Endothelial cell of umbilical vein (primary cell): ENCODE data around the gene USB1. TPM values are rescaled to one million over a fixed set of nuclear protein-coding genes. Genes with fewer than 3 reads are reported as not detected.
A peak's percentile ranks its signal among the peaks of the same experiment; 100 is the strongest.

Experiments
- BruUV-seq: library from RNA; stranded (reverse); fragments of 400-500 nt; replicated peaks from 2 replicates; lab custom pipeline; 2021; lab: Mats Ljungman, UMichigan
- CTCF ChIA-PET: fragments of 300-600, 350-600 bp; sonication (Branson Sonifier 250); formaldehyde crosslinking; loops from one replicate; lab custom pipeline; 2021; ENCODE audit warnings: antibody characterized with exemption, inconsistent platforms; lab: Charles Lee
- POLR2A ChIA-PET: fragments of 300-600, 350-600 bp; sonication (Branson Sonifier 250); formaldehyde crosslinking; loops from one replicate; lab custom pipeline; 2021; ENCODE audit warnings: antibody characterized with exemption, inconsistent platforms; lab: Charles Lee
- DNase-seq: peaks from one replicate; pipeline ENCODE4 v3.0.0-alpha.2; 2011; ENCODE audit warnings: low read depth, low spot score
- FAIRE-seq: peaks from 2 replicates; lab custom pipeline; 2011; peaks lifted over from hg19 to GRCh38; lab: Jason Lieb, UNC
- H2AFZ ChIP-seq: 2 replicates; pipeline ENCODE4 v1.6.0; 2012; ENCODE audit warnings: low read depth, low read length, control low read depth, inconsistent platforms
- H3K27ac ChIP-seq: 2 replicates; pipeline ENCODE4 v1.5.1; 2011; ENCODE audit warnings: low read depth, mild to moderate bottlenecking, control low read depth, low read length, moderate library complexity; ENCODE audit not compliant: insufficient read depth
- H3K27me3 ChIP-seq, 2 experiments: 2 replicates each; pipeline versions ENCODE4 v1.6.0 to v1.6.1; 2011; ENCODE audit warnings: low read length in 2 of 2, mixed read lengths in 1 of 2; ENCODE audit not compliant: control insufficient read depth in 2 of 2, insufficient read depth in 2 of 2
- H3K36me3 ChIP-seq, 2 experiments: 2 replicates in 1 of 2; 3 replicates in 1 of 2; pipeline ENCODE4 v1.5.1; 2011; ENCODE audit warnings: low read length in 2 of 2, mild to moderate bottlenecking in 1 of 2, moderate library complexity in 1 of 2; ENCODE audit not compliant: control insufficient read depth in 2 of 2, insufficient read depth in 2 of 2; ENCODE audit errors: extremely low read depth in 1 of 2
- H3K4me1 ChIP-seq: 3 replicates; pipeline ENCODE4 v1.5.1; 2011; ENCODE audit warnings: mild to moderate bottlenecking, low read length; ENCODE audit not compliant: control insufficient read depth, insufficient read depth; ENCODE audit errors: extremely low read depth
- H3K4me2 ChIP-seq: 2 replicates; pipeline ENCODE4 v1.6.1; 2011; ENCODE audit warnings: low read length, control low read depth, mixed read lengths; ENCODE audit not compliant: insufficient read depth
- H3K4me3 ChIP-seq, 3 experiments: fragments of 200-600 bp in 1 of 3; sonication (generic), shearing (Covaris generic) in 1 of 3; replicated peaks in 1 of 3; 2 replicates each; pipeline ENCODE4 v1.5.1; 2011 to 2016; ENCODE audit warnings: control low read depth in 3 of 3, low read length in 3 of 3, mild to moderate bottlenecking in 2 of 3, inconsistent platforms in 1 of 3, low read depth in 1 of 3, moderate library complexity in 1 of 3; ENCODE audit not compliant: insufficient read depth in 1 of 3
- H3K79me2 ChIP-seq: 2 replicates; pipeline ENCODE4 v1.6.0; 2012; ENCODE audit warnings: low read length, inconsistent platforms; ENCODE audit not compliant: control insufficient read depth, insufficient read depth
- H3K9ac ChIP-seq: replicated peaks from 2 replicates; pipeline ENCODE3; 2011; ENCODE audit warnings: low read length, control low read depth; ENCODE audit not compliant: insufficient read depth; ENCODE audit errors: extremely low read depth
- H3K9me1 ChIP-seq: replicated peaks from 3 replicates; pipeline ENCODE4 v1.6.0; 2011; ENCODE audit warnings: mild to moderate bottlenecking, low read length; ENCODE audit not compliant: control insufficient read depth, insufficient read depth; ENCODE audit errors: extremely low read depth
- H3K9me3 ChIP-seq: replicated peaks from 2 replicates; pipeline ENCODE4 v1.5.1; 2012; ENCODE audit warnings: low read length, inconsistent platforms; ENCODE audit not compliant: control insufficient read depth, insufficient read depth
- H4K20me1 ChIP-seq: replicated peaks from 2 replicates; pipeline ENCODE3; 2011; ENCODE audit warnings: mild to moderate bottlenecking, low read length; ENCODE audit not compliant: control insufficient read depth, insufficient read depth; ENCODE audit errors: extremely low read depth
- CTCF ChIP-seq, 2 donors: IDR thresholded peaks; 1 replicate in 1 of 2; 2 replicates in 1 of 2; pipeline ENCODE4 v1.5.1; 2011; ENCODE audit warnings: low read length in 2 of 2, mild to moderate bottlenecking in 2 of 2, moderate library complexity in 2 of 2, control low read depth in 1 of 2, inconsistent platforms in 1 of 2, low read depth in 1 of 2; ENCODE audit not compliant: insufficient read depth in 1 of 2; ENCODE audit errors: extremely low read depth in 1 of 2
- FOS ChIP-seq: IDR thresholded peaks from 2 replicates; pipeline ENCODE4 v1.6.1; 2011; ENCODE audit warnings: mild to moderate bottlenecking, low read length, moderate library complexity, borderline replicate concordance; ENCODE audit not compliant: insufficient read depth
- dilution Hi-C: fragments of 300-500 bp; cut with MboI; formaldehyde crosslinking; loops from one replicate; pipeline ENCODE4 v1.15.0; 2019; ENCODE audit warnings: low sequenced_read_pairs; ENCODE audit not compliant: extremely low pct_ligation_motif_present
- intact Hi-C: fragments of 100-400 bp; cut with micrococcal nuclease; formaldehyde crosslinking; loops from one replicate; pipeline ENCODE4 v1.10.0; 2022
- polyA plus RNA-seq, 4 experiments: library from polyadenylated mRNA; depleted of rRNA in 3 of 4; stranded (reverse) in 3 of 4; unstranded in 1 of 4; fragments of >200 nt; gene quantifications; 2 replicates each; pipeline versions ENCODE4 v1.2.1 to v1.2.3, GENCODE V29; 2011 to 2012; ENCODE audit warnings: missing spikeins in 1 of 4
- total RNA-seq: library from RNA; stranded (reverse); gene quantifications from 2 replicates; pipeline ENCODE4 v1.2.3, GENCODE V29; 2021

USB1 gene
- total and polyA plus RNA-seq, 2 donors (not counting 3 experiments of a cell fraction or from before 2014, with no cell fraction given), result 64.6 to 83.8 TPM

GRCh38 chr16:58020628-58021521, 19.7 kb downstream of the USB1 start:
- H3K27me3 ChIP-seq, result no peaks in the 10 kb centered on the region
- H3K79me2 ChIP-seq, result no peaks in the 10 kb centered on the region
- DNase-seq (peak; percentile 61), FAIRE-seq (peak; percentile 4)
- dilution Hi-C loops (no loop called here), intact Hi-C loops (loop anchor here (1.0 to 2.0 kb wide), 3 partner anchors 101 to 286 kb away; partner anchors contain the start of gene CSNK2A2)
- no peak overlapping the region for H3K4me3 ChIP-seq
- no peaks in the 10 kb centered on the region for H4K20me1 ChIP-seq
- H3K9me1 ChIP-seq, result no peaks in the 10 kb centered on the region
- ChIA-PET POLR2A (no interaction called here), CTCF (interaction anchor here (4.5 to 5.6 kb wide), 2 partner anchors 100 to 107 kb away, joined by 48 to 81 read pairs; partner anchors contain the start of gene CFAP20)
- H3K9ac ChIP-seq, result no peak overlapping the region
- BruUV-seq, result TSS peak; percentile 97
- H3K27ac ChIP-seq, result no peak overlapping the region
- H3K36me3 ChIP-seq, result peaks cover 0 to 9% of the 10 kb centered on the region in 2 experiments
- H3K9me3 ChIP-seq, result no peaks in the 10 kb centered on the region
- no peak overlapping the region for H2AFZ ChIP-seq
- H3K4me2 ChIP-seq, result no peak overlapping the region
- peaks cover 19% of the 10 kb centered on the region for H3K4me1 ChIP-seq
- TF ChIP-seq FOS (no peak), CTCF (IDR thresholded peaks at IDR 0.05; ENCODE audit: extremely low read depth in 1 of 2, insufficient read depth in 1 of 2, low read depth in 1 of 2, low read length in 2 of 2) (peak; percentile 73 to 74)
